SK-N-SH (cell line): ENCODE data around the gene SLCO3A1.

Source experiments
- CTCF ChIP-seq: fragments of 200-600 bp; sonication (generic); IDR thresholded peaks from 2 replicates; pipeline ENCODE4 v1.6.1; 2017; ENCODE audit warnings: antibody characterized with exemption, mild to moderate bottlenecking, moderate library complexity
- ELF1 ChIP-seq: IDR thresholded peaks from 2 replicates; pipeline ENCODE4 v1.4.0; 2012
- FOSL2 ChIP-seq: IDR thresholded peaks from 2 replicates; pipeline ENCODE4 v1.4.0; 2012; ENCODE audit warnings: low read depth, mild to moderate bottlenecking, moderate library complexity, borderline replicate concordance
- JUND ChIP-seq: IDR thresholded peaks from 2 replicates; pipeline ENCODE4 v1.4.0; 2012
- MXI1 ChIP-seq: IDR thresholded peaks from 2 replicates; pipeline ENCODE4 v1.6.1; 2012; ENCODE audit warnings: mild to moderate bottlenecking, low read depth, low read length, improper control_type of control experiment
- PBX3 ChIP-seq: IDR thresholded peaks from 2 replicates; pipeline ENCODE4; 2012
- POLR2AphosphoS5 ChIP-seq: IDR thresholded peaks from 2 replicates; pipeline ENCODE4 v1.6.1; 2012; ENCODE audit warnings: low read depth, low read length
- RAD21 ChIP-seq: IDR thresholded peaks from 2 replicates; pipeline ENCODE4 v1.6.1; 2012; ENCODE audit warnings: mild to moderate bottlenecking, low read length
- SMC3 ChIP-seq: IDR thresholded peaks from 2 replicates; pipeline ENCODE4 v1.6.1; 2012; ENCODE audit warnings: low read depth, low read length, improper control_type of control experiment
- TAF1 ChIP-seq: IDR thresholded peaks from 2 replicates; pipeline ENCODE4 v1.6.1; 2012; ENCODE audit warnings: low read depth, mild to moderate bottlenecking, low read length, moderate library complexity, borderline replicate concordance
- TCF12 ChIP-seq: IDR thresholded peaks from 2 replicates; pipeline ENCODE4 v1.4.0; 2012
- USF2 ChIP-seq: fragments of 150-350 bp; IDR thresholded peaks from 2 replicates; pipeline ENCODE4 v1.6.1; 2017; ENCODE audit warnings: antibody characterized with exemption, low read length, low read depth, borderline replicate concordance
- ZBTB33 ChIP-seq: IDR thresholded peaks from 2 replicates; pipeline ENCODE4 v1.4.0; 2012; ENCODE audit warnings: low read depth, borderline replicate concordance

- TF ChIP-seq CTCF (no peak), SMC3 (no peak), MXI1 (no peak), RAD21 (no peak), TAF1 (no peak), POLR2AphosphoS5 (no peak), ELF1 (no peak), ZBTB33 (no peak), FOSL2 (no peak), JUND (no peak), USF2 (no peak), TCF12 (no peak), PBX3 (no peak)
Observed at GRCh38 chr15:92074101-92074500, 220.6 kb downstream of the SLCO3A1 start.
